GM12873 (cell line): ENCODE results near the gene SLC12A9.

Source experiments
- TF ChIP-seq, protein P1 (sequence below): IDR thresholded peaks from 2 replicates; pipeline ENCODE4 v1.5.1; 2012; ENCODE audit warnings: low read depth, mild to moderate bottlenecking, moderate library complexity, low read length, control low read depth; ENCODE audit not compliant: insufficient read depth; ENCODE audit errors: missing control alignments

SLC12A9 gene

DNA sequence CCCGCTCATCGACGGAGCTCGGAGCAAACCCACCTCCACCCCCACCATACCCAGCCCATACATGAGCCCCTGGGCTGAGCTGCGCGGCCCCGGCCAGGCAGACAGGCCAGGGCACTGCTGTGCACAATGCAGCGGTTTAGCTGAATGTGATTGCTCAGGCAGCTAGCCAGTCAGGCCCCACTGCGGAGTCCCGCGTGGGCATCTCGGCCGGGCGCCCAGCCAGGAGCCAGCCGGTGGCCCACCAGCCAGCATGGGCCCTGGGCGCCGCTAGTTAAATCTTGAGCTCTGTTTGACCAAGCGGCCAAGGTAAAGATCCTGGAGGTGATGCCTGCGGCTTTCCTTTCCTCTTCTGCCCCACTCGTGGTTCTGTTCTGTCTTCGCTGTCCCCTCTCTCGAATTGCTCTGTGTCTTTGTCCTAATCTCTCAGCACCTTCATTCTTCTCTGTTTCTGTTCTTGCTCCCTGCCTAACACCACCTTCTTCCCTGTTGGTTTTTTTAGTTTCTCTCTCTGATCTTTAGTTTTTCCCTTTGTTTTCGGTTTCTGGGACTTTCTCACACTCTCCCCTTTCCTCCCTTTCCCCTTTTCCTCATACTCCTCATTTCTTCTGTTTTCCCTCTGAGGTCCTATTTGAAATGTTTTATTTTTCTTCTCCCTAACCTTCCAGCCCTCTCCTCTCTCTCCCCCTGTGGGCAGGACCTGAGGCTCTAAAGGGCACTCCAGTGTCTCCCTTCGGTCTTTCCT, 30.4 kb downstream of the SLC12A9 start:
- TF ChIP-seq, protein P1, sequence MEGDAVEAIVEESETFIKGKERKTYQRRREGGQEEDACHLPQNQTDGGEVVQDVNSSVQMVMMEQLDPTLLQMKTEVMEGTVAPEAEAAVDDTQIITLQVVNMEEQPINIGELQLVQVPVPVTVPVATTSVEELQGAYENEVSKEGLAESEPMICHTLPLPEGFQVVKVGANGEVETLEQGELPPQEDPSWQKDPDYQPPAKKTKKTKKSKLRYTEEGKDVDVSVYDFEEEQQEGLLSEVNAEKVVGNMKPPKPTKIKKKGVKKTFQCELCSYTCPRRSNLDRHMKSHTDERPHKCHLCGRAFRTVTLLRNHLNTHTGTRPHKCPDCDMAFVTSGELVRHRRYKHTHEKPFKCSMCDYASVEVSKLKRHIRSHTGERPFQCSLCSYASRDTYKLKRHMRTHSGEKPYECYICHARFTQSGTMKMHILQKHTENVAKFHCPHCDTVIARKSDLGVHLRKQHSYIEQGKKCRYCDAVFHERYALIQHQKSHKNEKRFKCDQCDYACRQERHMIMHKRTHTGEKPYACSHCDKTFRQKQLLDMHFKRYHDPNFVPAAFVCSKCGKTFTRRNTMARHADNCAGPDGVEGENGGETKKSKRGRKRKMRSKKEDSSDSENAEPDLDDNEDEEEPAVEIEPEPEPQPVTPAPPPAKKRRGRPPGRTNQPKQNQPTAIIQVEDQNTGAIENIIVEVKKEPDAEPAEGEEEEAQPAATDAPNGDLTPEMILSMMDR = no peak

DNA sequence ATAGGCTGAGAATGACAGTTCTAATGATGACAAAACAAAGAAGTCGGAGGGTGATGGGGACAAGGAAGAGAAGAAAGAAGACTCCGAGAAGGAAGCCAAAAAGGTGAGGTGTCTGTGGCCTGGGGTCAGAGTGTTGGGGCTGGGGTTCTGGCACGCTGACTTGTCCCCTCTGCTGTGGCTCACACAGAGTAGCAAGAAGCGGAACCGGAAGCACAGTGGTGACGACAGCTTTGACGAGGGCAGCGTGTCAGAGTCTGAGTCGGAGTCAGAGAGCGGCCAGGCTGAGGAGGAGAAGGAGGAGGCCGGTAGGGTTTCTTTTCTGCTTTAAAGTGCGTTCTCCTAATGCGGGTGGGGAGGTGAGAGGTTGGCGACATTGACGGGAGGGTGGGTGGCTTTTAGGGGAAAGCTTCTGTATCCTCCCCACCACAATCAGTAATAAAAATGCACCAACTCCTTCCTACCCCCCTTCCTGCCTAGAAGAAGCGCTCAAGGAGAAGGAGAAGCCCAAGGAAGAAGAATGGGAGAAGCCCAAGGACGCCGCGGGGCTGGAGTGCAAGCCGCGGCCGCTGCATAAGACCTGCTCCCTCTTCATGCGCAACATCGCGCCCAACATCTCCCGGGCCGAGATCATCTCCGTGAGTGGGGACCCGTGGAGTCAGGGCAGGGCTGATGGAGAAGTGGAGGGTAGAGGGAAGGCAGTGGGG, 32.4 kb downstream of the SLC12A9 start:
- TF ChIP-seq, protein P1 = no peak

GRCh38 chr7:100885440-100886141, 33.1 kb downstream of the SLC12A9 start:
- TF ChIP-seq, protein P1 = no peak

GRCh38 chr7:100886142-100886935, 33.8 kb downstream of the SLC12A9 start:
- TF ChIP-seq, protein P1 = no peak

DNA sequence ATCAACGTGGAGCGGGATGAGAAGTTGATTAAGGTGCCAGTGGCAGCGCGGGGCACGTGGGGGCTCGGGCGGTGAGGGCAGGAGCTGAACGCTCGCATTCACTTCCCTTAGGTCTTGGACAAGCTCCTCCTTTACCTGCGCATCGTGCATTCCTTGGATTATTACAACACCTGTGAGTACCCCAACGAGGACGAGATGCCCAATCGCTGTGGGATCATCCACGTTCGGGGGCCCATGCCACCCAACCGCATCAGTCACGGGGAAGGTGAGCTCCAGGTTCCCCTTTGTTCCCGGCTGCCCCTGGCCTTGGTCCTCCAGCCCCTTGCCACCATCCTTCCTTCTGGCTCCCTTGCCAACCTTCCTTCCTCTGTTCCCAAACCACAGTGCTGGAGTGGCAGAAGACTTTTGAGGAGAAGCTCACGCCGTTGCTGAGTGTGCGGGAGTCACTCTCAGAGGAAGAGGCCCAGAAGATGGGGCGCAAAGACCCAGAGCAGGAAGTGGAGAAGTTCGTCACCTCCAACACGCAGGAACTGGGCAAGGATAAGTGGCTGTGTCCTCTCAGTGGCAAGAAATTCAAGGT, 34.5 kb downstream of the SLC12A9 start:
- TF ChIP-seq, protein P1 = no peak

GRCh38 chr7:100887516-100888290, 35.2 kb downstream of the SLC12A9 start:
- TF ChIP-seq, protein P1 = no peak
